Fibroblast of mammary gland (primary cell): ENCODE results near the gene SLC35G3.

ENCODE experiments used
- DNase-seq: peaks from one replicate; pipeline ENCODE4 v3.0.0-alpha.2; 2010; ENCODE audit warnings: low read depth
- H3K4me3 ChIP-seq: 2 replicates; pipeline ENCODE4 v1.5.1; 2011; ENCODE audit warnings: low read depth, mild to moderate bottlenecking, low read length, moderate library complexity; ENCODE audit not compliant: control insufficient read depth
- TF ChIP-seq, protein P1 (sequence below): conservative IDR thresholded peaks from 2 replicates; pipeline ENCODE4 v1.5.1; 2011; ENCODE audit warnings: low read depth, low read length, inconsistent platforms; ENCODE audit not compliant: control insufficient read depth, insufficient read depth

The SLC35G3 gene

GRCh38 chr17:35148144-35148543 lies 46.0 kb downstream of the SLC35G3 start:
- DNase-seq = no peak
- TF ChIP-seq, protein P1, sequence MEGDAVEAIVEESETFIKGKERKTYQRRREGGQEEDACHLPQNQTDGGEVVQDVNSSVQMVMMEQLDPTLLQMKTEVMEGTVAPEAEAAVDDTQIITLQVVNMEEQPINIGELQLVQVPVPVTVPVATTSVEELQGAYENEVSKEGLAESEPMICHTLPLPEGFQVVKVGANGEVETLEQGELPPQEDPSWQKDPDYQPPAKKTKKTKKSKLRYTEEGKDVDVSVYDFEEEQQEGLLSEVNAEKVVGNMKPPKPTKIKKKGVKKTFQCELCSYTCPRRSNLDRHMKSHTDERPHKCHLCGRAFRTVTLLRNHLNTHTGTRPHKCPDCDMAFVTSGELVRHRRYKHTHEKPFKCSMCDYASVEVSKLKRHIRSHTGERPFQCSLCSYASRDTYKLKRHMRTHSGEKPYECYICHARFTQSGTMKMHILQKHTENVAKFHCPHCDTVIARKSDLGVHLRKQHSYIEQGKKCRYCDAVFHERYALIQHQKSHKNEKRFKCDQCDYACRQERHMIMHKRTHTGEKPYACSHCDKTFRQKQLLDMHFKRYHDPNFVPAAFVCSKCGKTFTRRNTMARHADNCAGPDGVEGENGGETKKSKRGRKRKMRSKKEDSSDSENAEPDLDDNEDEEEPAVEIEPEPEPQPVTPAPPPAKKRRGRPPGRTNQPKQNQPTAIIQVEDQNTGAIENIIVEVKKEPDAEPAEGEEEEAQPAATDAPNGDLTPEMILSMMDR = no peak
- H3K4me3 ChIP-seq = no peak overlapping the region

- DNase-seq = no peak
- TF ChIP-seq, protein P1 = no peak
- H3K4me3 ChIP-seq = no peak within 1 kb of the TSS
These were observed 46.8 kb downstream of the SLC35G3 start, which contains the start of gene UNC45B for GRCh38 chr17:35147375-35147905. TSS of gene UNC45B (plus strand) at chr17:35147817. CDS start at chr17:35148264, 447 bp downstream.

GRCh38 chr17:35146214-35146833 lies 47.9 kb downstream of the SLC35G3 start:
- no peak overlapping the region for H3K4me3 ChIP-seq
- DNase-seq = no peak
- TF ChIP-seq, protein P1 = no peak

DNA sequence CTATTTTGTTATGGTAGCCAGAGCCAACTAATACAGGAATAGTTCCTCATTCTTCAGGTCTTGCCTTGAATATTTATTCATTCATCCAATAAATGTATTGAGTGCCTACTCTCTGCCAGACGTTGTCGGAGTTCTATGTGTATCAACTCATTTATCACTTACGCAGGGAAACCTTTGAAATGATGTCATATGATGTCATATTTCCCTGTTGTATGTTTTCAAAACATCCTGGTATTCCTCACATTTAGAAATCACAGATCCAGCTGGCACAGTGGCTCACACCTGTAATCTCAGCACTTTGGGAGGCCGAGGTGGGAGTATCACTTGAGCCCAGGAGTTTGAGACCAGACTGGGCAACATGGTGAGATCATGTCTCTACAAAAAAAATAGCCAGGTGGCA lies 49.4 kb downstream of the SLC35G3 start:
- no peak for DNase-seq
- TF ChIP-seq, protein P1 = no peak
- H3K4me3 ChIP-seq = no peak overlapping the region
